Thoracic aorta endothelial cell (primary cell): Measurements from ENCODE around the gene PCDHGA9. TPM values are rescaled to one million over a fixed set of nuclear protein-coding genes. Genes with fewer than 3 reads are reported as not detected.

ENCODE experiments used
- total RNA-seq: library from RNA; depleted of rRNA; stranded (reverse); fragments of >200 nt; gene quantifications from 2 replicates; pipeline ENCODE4 v1.2.3, GENCODE V29; 2012

PCDHGA9 gene
- total RNA-seq: 4.3 and 4.6 TPM in 2 replicates

DNA sequence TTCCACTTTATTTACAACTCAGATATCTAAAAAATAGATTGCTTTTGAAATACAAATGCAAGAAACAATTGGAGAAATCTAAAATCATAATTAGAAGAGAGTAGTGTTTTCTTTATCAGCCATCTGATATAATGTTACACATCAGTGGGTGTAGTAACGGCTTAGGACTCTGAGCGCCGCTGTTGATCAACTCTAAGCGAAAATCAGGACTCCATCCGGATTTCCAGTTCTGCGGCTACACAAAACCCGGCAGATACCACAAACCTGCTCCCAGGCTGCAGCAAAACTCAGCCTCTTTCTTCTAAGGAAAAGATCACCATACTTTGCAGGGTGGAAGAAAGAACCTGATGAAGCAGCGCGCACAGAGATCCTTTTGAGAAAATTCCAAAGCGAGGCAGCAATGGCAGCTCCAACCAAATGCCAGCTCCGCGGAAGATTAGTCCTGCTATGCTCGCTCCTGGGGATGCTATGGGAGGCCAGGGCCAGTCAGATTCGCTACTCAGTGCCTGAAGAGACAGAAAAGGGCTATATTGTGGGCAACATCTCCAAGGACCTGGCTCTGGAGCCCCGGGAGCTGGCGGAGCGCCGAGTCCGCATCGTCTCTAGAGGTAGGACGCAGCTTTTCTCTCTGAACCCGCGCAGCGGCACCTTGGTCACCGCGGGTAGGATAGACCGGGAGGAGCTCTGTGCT is at the start of gene PCDHGA9:
PCDHGA9 (plus strand) TSS at position 226 of the 691 bp plus-strand sequence; CDS start at position 401, 175 bp downstream.

DNA sequence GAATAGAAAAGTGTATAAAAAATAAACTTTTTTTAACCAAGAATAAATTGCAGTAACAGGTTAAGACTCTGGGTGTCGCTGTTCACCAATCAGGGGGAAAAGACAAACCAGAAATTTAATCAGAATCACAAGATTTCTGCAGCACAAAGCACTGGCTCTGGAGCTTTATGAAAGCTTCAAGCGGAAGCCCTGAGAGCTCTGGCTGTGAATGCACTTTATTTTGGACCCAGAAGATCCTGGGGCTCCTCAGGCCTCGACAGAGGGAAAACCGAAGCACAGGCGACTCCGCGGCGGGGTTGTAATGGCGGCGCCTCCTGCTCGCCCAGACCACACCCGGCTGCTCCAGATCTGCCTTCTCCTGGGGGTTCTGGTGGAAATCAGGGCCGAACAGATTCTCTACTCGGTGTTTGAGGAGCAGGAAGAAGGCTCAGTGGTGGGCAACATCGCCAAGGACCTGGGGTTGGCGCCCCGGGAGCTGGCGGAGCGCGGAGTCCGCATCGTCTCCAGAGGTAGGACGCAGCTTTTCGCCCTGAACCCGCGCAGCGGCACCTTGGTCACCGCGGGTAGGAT is 47.6 kb upstream of the PCDHGA9 start, which contains the start of gene PCDHGA4:
PCDHGA4 (plus strand) TSS at position 122 of the 570 bp plus-strand sequence; CDS start at position 209, 87 bp downstream.

DNA sequence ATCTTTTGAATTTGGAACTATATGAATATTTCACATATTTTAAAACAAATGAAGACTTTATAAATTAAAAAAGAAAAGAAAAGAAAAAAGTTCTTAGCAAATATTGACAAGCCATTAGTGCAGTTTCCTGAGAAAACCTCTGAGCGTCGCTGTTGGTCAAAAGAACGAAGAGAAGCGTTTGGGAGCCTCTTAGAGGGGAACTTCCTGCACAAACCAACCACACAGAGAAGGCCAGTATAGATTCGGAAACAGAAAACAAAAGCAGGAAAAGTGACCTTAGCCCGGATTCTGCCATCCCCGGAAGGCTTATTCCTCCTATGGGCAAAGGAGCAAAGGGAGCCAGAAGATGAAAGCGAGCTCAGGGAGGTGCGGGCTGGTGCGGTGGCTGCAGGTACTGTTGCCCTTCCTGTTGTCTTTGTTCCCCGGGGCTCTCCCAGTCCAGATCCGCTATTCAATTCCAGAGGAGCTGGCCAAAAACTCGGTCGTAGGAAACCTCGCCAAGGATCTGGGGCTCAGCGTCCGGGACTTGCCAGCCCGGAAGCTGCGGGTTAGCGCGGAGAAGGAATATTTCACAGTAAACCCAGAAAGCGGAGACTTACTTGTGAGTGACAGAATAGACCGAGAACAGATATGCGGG is 42.7 kb upstream of the PCDHGA9 start, which contains the start of gene PCDHGB2:
PCDHGB2 (plus strand) TSS at position 205 of the 637 bp plus-strand sequence; CDS start at position 347, 142 bp downstream.

DNA sequence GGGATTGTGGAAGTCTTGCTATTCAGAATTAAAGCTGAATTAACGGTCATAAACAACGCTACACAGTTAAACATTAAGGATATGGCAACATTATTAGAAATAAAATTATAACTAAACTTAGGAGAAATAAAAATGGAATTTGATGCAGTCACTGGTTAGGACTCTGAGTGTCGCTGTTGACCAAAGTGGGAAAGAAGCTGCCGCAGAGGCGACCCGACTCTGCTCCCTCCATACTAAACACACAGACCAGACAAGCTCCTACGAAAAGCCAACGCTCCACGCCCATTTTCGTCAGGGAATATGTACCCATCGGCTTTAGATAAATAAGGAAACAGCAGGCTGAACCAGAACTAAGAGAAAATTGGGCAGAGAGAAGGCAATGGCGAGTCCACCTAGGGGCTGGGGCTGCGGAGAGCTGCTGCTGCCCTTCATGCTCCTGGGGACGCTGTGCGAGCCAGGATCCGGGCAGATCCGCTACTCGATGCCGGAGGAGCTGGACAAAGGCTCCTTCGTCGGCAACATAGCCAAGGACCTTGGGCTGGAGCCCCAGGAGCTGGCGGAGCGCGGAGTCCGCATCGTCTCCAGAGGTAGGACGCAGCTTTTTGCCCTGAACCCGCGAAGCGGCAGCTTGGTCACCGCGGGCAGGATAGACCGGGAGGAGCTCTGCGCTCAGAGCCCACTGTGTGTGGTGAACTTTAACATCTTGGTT is 38.5 kb upstream of the PCDHGA9 start, which contains the start of gene PCDHGA5:
PCDHGA5 (plus strand) TSS at position 211 of the 709 bp plus-strand sequence; CDS start at position 380, 169 bp downstream.

DNA sequence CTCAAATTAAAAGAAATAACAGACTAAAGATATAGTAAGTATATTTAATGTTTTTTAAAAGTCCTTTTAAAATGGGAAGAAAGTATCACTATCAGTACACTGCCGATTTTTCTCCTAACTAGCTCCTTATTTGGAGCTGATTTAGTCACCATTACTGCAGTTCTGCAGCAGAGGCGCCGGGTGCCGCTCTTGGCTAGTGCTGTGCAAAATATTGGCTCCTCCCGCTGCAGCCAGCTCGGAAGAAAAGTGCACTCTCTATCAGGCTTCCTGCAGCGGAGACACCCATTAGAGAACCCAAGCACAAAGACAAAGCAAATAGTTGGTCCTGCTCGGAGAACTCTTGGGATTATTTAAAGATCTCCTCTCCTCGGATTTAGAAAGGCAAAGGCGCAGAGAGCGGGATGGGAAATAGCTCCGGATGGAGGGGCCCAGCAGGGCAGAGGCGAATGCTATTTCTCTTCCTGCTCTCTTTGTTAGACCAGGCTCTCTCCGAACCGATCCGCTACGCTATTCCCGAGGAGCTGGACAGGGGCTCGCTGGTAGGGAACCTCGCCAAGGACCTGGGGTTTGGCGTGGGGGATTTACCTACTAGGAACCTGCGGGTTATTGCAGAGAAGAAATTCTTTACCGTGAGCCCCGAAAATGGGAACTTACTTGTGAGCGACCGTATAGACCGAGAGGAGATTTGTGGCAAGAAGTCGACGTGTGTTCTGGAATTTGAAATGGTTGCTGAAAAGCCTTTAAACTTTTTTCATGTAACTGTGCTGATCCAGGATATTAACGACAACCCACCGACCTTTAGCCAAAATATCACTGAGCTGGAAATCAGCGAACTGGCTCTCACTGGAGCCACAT is 32.4 kb upstream of the PCDHGA9 start, which contains the start of gene PCDHGB3:
PCDHGB3 (plus strand) TSS at position 249 of the 855 bp plus-strand sequence; CDS start at position 402, 153 bp downstream.

DNA sequence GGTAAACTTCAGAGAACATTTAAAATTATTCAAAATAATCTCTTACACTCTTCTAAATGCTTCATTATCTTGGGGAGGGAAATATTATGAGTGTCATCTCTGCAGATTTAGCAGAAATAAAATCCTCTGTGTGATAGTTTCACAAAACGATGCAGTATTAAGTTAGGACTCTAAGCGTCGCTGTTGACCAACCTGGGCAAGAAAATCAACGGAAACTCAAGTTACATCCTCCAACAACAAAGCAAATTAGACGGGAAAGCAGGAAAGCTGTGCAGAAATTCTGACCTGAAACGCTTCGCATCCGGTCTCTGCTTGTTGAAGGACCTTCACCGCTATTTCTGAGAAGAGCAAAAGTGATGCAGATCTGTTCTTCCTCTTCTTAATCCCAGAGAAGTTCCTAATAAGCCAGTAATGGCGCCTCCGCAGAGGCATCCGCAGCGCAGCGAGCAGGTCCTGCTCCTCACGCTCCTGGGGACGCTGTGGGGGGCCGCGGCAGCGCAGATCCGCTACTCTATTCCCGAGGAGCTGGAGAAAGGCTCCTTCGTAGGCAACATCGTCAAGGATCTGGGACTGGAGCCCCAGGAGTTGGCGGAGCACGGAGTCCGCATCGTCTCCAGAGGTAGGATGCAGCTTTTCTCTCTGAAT is 28.8 kb upstream of the PCDHGA9 start, which contains the start of gene PCDHGA6:
PCDHGA6 (plus strand) TSS at position 219 of the 645 bp plus-strand sequence; CDS start at position 412, 193 bp downstream.

DNA sequence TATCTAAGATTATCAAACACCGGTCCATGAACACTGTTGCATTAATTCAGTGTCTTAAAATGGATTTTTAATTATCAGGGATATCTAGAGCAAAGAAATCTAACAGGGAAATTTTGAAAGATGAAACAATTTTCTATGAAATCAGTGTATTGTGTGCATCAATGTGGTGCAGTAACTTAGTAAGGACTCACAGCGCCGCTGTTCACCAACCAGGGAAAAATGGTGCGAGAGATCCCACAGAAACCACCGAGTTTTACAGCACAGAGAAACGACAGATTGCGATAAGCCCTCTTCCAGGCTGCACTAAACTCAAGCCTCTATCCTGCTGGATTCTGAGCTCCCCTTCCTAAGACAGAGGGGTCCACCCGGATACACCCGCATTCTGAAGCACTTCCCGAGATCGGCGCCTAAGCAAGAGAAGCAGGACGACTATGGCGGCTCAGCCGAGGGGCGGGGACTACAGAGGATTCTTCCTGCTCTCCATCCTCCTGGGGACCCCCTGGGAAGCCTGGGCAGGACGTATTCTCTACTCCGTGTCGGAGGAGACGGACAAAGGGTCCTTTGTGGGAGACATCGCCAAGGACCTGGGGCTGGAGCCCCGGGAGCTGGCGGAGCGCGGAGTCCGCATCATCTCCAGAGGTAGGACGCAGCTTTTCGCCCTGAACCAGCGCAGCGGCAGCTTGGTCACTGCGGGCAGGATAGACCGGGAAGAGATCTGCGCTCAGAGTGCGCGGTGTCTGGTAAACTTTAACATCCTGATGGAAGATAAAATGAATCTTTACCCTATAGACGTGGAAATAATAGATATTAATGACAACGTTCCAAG is 19.9 kb upstream of the PCDHGA9 start, which contains the start of gene PCDHGA7:
PCDHGA7 (plus strand) TSS at position 274 of the 826 bp plus-strand sequence; CDS start at position 432, 158 bp downstream.

DNA sequence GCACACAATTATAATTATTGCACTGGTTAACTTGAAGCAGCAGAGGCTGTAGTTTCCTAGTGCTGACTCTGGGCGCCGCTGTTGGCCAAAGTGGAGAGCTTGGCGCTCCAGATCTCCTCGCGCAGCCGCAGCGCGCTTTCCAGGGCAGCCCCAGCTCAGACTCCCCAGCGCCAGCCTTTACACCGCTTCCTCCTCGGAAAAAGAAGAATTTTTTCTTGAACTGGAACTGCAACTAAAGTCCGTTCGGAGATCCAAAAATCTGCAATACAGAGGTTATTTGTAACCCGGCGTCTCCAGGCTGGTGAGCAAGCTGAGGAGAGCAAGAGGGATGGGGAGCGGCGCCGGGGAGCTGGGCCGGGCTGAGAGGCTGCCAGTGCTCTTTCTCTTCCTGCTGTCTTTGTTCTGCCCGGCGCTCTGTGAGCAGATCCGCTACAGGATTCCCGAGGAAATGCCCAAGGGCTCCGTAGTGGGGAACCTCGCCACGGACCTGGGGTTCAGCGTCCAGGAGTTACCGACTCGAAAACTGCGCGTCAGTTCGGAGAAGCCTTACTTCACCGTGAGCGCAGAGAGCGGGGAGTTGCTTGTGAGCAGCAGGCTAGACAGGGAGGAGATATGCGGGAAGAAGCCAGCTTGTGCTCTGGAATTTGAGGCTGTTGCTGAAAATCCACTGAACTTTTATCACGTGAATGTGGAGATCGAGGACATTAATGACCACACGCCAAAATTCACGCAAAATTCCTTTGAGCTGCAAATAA is 14.8 kb upstream of the PCDHGA9 start, which contains the start of gene PCDHGB4:
PCDHGB4 (plus strand) TSS at position 142 of the 755 bp plus-strand sequence; CDS start at position 329, 187 bp downstream.

DNA sequence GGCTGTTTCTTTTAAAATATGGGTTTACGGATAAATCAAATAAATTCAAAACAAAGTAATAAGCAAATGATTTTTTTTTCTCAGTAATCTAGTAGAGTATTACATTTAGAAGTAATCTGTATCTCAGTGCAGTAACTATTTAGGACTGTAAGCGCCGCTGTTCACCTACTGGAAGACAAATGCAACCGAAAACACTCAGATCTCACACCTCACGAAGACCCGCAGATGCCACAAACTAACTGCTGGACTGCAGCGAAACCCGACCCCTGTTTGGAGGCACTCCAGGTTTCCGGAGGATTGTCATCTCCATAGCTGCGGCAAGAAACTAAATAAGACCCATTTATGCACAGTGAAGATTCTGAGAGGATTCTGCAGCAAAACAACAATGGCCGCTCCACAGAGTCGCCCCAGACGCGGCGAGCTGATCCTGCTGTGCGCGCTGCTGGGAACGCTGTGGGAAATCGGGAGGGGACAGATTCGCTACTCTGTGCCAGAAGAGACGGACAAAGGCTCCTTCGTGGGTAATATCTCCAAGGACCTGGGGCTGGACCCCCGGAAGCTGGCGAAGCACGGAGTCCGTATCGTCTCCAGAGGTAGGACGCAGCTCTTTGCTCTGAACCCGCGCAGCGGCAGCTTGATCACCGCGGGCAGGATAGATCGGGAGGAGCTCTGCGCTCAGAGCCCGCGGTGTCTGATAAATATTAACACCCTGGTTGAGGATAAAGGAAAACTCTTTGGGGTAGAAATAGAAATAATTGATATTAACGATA is 10.0 kb upstream of the PCDHGA9 start, which contains the start of gene PCDHGA8:
PCDHGA8 (plus strand) TSS at position 205 of the 770 bp plus-strand sequence; CDS start at position 386, 181 bp downstream.

DNA sequence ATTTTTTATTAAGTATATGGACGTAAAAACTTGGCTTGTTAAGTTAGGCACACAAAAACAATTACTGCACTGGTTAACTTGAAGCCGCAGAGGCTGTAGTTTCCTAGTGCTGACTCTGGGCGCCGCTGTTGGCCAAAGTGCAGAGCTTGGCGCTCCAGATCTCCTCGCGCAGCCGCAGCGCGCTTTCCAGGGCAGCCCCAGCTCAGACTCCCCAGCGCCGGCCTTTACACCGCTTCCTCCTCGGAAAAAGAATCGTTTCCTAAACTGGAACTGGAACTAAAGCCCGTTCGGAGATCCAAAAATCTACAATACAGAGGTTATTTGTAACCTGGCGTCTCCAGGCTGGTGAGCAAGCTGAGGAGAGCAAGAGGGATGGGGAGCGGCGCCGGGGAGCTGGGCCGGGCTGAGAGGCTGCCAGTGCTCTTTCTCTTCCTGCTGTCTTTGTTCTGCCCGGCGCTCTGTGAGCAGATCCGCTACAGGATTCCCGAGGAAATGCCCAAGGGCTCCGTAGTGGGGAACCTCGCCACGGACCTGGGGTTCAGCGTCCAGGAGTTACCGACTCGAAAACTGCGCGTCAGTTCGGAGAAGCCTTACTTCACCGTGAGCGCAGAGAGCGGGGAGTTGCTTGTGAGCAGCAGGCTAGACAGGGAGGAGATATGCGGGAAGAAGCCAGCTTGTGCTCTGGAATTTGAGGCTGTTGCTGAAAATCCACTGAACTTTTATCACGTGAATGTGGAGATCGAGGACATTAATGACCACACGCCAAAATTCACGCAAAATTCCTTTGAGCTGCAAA is 4.6 kb upstream of the PCDHGA9 start, which contains the start of gene PCDHGB5:
PCDHGB5 (plus strand) TSS at position 192 of the 796 bp plus-strand sequence; CDS start at position 373, 181 bp downstream.

DNA sequence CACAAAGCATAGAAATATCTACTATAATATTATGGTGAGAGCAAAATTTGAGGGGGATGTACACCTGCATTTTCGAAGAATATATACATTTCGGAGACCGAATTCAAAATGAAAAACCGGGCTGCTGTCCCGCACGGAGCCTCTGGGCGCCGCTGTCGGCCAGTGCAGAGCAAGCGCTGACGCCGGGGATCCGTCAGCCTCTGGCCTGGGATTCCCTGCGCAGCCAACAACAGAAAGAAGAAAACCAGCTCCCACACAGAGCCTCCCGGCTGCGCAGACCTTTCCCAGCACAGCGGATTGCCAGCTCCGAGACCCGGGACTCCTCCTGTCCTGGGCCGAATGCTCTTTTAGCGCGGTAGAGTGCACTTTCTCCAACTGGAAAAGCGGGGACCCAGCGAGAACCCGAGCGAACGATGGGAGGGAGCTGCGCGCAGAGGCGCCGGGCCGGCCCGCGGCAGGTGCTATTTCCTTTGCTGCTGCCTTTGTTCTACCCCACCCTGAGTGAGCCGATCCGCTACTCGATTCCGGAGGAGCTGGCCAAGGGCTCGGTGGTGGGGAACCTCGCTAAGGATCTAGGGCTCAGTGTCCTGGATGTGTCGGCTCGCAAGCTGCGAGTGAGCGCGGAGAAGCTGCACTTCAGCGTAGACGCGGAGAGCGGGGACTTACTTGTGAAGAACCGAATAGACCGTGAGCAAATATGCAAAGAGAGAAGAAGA is 5.4 kb downstream of the PCDHGA9 start, which contains the start of gene PCDHGB6:
PCDHGB6 (plus strand) TSS at position 232 of the 716 bp plus-strand sequence; CDS start at position 414, 182 bp downstream.

DNA sequence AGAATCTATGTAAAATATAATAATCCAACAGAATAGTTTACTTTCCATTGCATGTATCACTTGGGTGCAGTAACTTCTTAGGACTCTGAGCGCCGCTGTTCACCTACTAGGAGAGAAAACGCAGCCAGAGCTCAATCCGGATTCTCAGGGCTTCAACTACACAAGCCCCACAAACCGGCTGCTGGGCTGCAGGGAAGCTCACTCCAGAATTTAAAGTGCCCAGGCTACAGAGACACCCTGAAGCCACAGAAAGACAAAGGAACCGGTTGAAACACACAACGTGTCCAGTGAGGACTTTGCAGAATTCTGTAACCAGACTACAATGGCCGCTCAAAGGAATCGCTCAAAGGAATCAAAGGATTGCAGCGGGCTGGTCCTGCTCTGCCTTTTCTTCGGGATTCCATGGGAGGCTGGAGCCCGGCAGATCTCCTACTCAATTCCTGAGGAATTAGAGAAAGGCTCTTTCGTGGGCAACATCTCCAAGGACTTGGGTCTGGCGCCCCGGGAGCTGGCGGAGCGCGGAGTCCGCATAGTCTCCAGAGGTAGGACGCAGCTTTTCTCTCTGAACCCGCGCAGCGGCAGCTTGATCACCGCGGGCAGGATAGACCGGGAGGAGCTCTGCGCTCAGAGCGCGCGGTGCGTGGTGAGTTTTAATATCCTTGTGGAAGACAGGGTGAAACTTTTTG is 10.4 kb downstream of the PCDHGA9 start, which contains the start of gene PCDHGA10:
PCDHGA10 (plus strand) TSS at position 134 of the 686 bp plus-strand sequence; CDS start at position 323, 189 bp downstream.

DNA sequence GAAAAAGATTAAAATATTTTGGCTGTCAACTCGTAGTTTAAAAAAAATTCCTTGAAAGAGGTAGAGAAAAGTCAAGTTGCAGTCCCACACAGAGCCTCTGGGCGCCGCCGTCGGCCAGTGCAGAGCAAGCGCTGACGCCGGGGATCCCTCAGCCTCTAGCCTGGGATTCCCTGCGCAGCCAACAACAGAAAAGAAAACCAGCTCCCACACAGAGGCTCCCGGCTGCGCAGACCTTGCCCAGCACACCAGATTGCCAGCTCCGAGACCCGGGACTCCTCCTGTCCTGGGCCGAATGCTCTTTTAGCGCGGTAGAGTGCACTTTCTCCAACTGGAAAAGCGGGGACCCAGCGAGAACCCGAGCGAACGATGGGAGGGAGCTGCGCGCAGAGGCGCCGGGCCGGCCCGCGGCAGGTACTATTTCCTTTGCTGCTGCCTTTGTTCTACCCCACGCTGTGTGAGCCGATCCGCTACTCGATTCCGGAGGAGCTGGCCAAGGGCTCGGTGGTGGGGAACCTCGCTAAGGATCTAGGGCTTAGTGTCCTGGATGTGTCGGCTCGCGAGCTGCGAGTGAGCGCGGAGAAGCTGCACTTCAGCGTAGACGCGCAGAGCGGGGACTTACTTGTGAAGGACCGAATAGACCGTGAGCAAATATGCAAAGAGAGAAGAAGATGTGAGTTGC is 15.1 kb downstream of the PCDHGA9 start, which contains the start of gene PCDHGB7:
PCDHGB7 (plus strand) TSS at position 184 of the 679 bp plus-strand sequence; CDS start at position 367, 183 bp downstream.

DNA sequence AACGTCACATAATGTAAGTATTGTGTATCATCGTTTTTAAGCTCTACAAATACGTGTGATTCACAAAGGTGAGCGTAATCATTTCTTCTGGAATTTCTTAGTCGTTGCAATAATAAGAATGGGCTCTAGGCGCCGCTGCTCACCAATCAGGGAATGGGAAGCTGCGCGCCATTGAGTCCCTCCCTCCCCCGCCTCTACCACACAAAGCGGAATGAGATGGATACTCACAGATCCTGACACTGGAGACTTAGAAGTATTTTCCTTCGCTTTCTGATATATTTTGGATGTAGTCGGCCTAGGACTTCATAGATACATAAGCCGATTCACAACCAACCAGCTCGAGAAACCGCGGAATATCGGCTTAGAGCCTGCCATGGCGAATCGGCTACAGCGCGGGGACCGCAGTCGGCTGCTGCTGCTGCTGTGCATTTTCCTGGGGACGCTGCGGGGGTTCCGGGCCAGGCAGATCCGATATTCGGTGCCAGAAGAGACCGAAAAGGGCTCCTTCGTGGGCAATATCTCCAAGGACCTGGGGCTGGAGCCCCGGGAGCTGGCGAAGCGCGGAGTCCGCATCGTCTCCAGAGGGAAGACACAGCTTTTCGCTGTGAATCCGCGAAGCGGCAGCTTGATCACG is 18.4 kb downstream of the PCDHGA9 start, which contains the start of gene PCDHGA11:
PCDHGA11 (plus strand) TSS at position 197 of the 634 bp plus-strand sequence; CDS start at position 374, 177 bp downstream.

